GM19025 (cell line): ENCODE data around the gene SLC25A11.

Experiments
- ATAC-seq: cut with Tn5 transposase; IDR thresholded peaks from one replicate; pipeline ENCODE4 v1.9.1; 2021; ENCODE audit warnings: mild to moderate bottlenecking, low read depth, moderate library complexity; ENCODE audit not compliant: unreplicated experiment

Gene SLC25A11

GRCh38 chr17:4939796-4940554 is at the start of gene SLC25A11, which contains the start of gene RNF167:
SLC25A11 (minus strand) TSS chr17:4940046; CDS start chr17:4939910, 136 bp downstream.
RNF167 (plus strand) TSS chr17:4940268; CDS start chr17:4940910, 642 bp downstream.
- ATAC-seq = peak; percentile 84

- no peak for ATAC-seq
These were observed 48.1 kb upstream of the SLC25A11 start for GRCh38 chr17:4987767-4988567.

- peak; percentile 79 for ATAC-seq
These were observed 47.3 kb upstream of the SLC25A11 start, which contains the start of gene CAMTA2 for GRCh38 chr17:4986951-4987766. CAMTA2 (minus strand) TSS chr17:4987675; CDS start chr17:4986222, 1,453 bp downstream.

- ATAC-seq = no peak
These were observed 46.6 kb upstream of the SLC25A11 start for GRCh38 chr17:4986403-4986802.

GRCh38 chr17:4982305-4982704 is 42.5 kb upstream of the SLC25A11 start:
- no peak for ATAC-seq

GRCh38 chr17:4980644-4981216 is 40.9 kb upstream of the SLC25A11 start:
- no peak for ATAC-seq

- no peak for ATAC-seq
These were observed 38.9 kb upstream of the SLC25A11 start for GRCh38 chr17:4978726-4979125.

GRCh38 chr17:4974115-4974670 is 34.3 kb upstream of the SLC25A11 start:
- no peak for ATAC-seq

GRCh38 chr17:4973256-4974114 is 33.6 kb upstream of the SLC25A11 start:
- no peak for ATAC-seq

- no peak for ATAC-seq
These were observed 32.9 kb upstream of the SLC25A11 start for GRCh38 chr17:4972752-4973151.

- no peak for ATAC-seq
These were observed 32.5 kb upstream of the SLC25A11 start for GRCh38 chr17:4972322-4972721.

- ATAC-seq = no peak
These were observed 32.0 kb upstream of the SLC25A11 start for GRCh38 chr17:4971826-4972225.

GRCh38 chr17:4970273-4970672 is 30.4 kb upstream of the SLC25A11 start:
- no peak for ATAC-seq

GRCh38 chr17:4969551-4970173 is 29.8 kb upstream of the SLC25A11 start:
- ATAC-seq = no peak

- ATAC-seq = no peak
These were observed 29.3 kb upstream of the SLC25A11 start for GRCh38 chr17:4969047-4969550.

GRCh38 chr17:4968486-4969046 is 28.7 kb upstream of the SLC25A11 start:
- ATAC-seq = no peak

- ATAC-seq = peak; percentile 52
These were observed 28.0 kb upstream of the SLC25A11 start, which contains the start of gene SPAG7 for GRCh38 chr17:4967539-4968485. SPAG7 (minus strand) TSS chr17:4967817; CDS start chr17:4967804, 13 bp downstream.
